ENCODE data around the gene LIPC.

DNA sequence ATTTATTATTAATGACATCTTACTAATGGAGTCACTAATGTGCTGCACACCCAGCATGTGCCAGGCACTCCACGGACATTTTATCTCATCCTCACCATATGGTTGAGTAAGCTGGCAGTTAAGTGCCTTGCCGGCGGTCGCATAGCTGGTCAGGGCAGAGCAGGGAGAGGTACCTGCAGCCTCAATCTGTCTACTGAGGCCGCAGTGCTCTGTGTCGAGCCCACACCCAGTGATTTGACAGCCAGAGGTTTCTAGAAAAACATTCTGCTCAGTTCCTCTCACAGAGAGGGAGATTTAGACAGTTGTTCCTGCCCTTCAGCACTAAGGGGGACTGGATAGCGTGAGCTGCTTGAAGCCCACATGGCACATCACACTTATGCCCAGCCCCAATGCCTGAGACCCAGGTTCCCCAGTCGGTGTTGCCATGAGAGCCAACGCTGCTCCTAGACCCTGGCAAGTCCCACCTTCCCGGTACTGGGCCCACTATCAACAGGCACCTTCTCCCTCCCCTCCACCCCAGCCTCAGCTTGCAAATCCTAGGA lies 2.6 kb downstream of the LIPC start:
- TF ChIP-seq, protein P1, sequence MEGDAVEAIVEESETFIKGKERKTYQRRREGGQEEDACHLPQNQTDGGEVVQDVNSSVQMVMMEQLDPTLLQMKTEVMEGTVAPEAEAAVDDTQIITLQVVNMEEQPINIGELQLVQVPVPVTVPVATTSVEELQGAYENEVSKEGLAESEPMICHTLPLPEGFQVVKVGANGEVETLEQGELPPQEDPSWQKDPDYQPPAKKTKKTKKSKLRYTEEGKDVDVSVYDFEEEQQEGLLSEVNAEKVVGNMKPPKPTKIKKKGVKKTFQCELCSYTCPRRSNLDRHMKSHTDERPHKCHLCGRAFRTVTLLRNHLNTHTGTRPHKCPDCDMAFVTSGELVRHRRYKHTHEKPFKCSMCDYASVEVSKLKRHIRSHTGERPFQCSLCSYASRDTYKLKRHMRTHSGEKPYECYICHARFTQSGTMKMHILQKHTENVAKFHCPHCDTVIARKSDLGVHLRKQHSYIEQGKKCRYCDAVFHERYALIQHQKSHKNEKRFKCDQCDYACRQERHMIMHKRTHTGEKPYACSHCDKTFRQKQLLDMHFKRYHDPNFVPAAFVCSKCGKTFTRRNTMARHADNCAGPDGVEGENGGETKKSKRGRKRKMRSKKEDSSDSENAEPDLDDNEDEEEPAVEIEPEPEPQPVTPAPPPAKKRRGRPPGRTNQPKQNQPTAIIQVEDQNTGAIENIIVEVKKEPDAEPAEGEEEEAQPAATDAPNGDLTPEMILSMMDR (IDR thresholded peaks at IDR 0.05; ENCODE audit: extremely low read depth in 1 of 2, insufficient read depth in 1 of 2, low read depth in 1 of 2, low read length in 2 of 2) = no peak
- TF ChIP-seq POLR2AphosphoS5 (IDR thresholded peaks at IDR 0.05; ENCODE audit: insufficient read depth, low read depth, low read length) (no peak), JUN (IDR thresholded peaks at IDR 0.05; ENCODE audit: borderline replicate concordance, insufficient read depth, insufficient read length, low read depth) (no peak), POLR2A (IDR thresholded peaks at IDR 0.05; ENCODE audit: low read depth, low read length) (no peak), EZH2 (IDR thresholded peaks at IDR 0.05; ENCODE audit: borderline replicate concordance, low read depth, low read length, severe bottlenecking) (no peak), MYC (IDR thresholded peaks at IDR 0.05; ENCODE audit: low read depth, low read length) (no peak), FOS (IDR thresholded peaks at IDR 0.05; ENCODE audit: borderline replicate concordance, insufficient read depth, low read length) (no peak)
- TF ChIP-seq, protein P2, sequence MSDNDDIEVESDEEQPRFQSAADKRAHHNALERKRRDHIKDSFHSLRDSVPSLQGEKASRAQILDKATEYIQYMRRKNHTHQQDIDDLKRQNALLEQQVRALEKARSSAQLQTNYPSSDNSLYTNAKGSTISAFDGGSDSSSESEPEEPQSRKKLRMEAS (IDR thresholded peaks at IDR 0.05; ENCODE audit: insufficient read depth, insufficient read length) = no peak

Measured in endothelial cell of umbilical vein (primary cell).